ENCODE results near the gene GLI1. TPM values are rescaled to one million over a fixed set of nuclear protein-coding genes. Genes with fewer than 3 reads are reported as not detected.
"Not testable (repeated sequence)": the region's sequence is repeated elsewhere in the genome, so short reads cannot be mapped to it uniquely, and the experiment has no call there.

Gene GLI1
- polyA plus RNA-seq, 12 donors = 4.9 to 48.6 (median 10.1) TPM; not detected in 1

- DNase-seq = no peak
These were observed 37.2 kb downstream of the GLI1 start for GRCh38 chr12:57496822-57497221.

DNA sequence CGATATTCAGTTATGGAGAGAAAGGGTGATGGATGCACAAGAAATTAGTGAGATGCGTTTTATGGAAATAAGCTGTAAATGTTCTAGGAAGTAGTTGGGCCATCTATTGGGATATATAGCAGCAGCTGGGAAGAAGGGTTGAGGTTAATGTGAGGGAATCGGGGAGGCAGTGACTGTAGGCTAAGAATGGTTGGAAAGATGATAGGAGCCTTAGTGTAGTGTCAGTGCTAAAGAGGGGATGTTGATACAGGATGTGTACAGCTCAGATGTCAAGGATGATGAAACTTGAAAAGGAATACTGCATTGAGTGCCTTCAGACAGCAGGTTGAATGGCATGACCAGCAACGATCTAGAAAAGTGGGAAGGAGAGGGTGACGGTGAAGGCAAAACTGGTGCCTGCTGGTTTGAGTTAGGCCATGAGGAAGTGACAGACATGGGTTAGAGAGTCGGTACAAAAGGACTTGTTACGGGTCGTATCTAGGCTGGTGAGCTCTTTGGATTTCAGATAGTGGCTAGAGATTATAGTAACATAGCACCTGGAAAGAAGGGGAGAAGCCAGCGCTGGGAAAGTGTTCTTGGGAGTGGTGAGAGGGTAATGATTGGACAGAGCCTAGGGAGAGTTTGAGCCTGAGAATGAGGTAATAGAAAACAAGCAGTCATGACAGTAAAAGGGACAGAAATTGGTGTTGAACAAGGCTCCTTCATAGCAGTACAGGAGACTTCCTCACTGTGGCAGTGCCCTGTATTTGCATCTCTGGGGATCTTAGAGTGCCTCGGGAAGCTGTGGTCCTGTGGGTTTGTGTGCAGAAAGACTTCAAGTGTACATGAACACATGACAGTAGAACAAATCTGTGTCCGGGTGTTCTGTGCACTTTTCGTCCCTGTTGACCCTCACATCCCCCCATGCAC, 37.9 kb downstream of the GLI1 start:
- DNase-seq = no peak

GRCh38 chr12:57498132-57498502, 38.5 kb downstream of the GLI1 start:
- DNase-seq = no peak

- no peak for DNase-seq
These were observed 39.0 kb downstream of the GLI1 start for GRCh38 chr12:57498571-57498970.

- DNase-seq = no peak
These were observed 40.6 kb downstream of the GLI1 start for GRCh38 chr12:57500213-57500612.

DNA sequence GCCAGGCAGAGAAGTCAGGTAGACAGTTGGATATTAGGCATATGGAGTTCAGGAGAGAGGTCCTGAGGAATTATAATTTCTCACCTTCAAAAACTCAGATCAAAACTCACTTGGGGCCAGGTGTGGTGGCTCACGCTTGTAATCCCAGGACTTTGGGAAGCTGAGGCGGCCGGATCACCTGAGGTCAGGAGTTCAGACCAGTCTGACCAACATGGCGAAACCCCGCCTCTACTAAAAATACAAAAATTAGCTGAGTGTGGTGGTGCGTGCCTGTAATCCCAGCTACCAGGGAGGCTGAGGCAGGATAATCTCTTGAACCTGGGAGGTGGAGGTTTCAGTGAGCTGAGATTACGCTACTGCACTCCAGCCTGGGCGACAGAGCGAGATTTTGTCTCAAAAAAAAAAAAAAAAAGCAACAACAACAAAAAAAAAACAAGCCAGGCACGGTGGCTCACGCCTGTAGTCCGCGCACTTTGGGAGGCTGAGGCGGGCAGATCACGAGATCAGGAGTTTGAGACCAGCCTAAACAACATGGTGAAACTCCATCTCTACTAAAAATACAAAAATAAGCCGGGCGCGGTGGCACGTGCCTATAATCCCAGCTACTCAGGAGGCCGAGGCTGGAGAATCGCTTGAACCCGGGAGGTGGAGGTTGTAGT, 42.9 kb downstream of the GLI1 start:
- not testable (repeated sequence) for DNase-seq

- DNase-seq = not testable (repeated sequence)
These were observed 47.0 kb downstream of the GLI1 start for GRCh38 chr12:57506541-57506940.

DNA sequence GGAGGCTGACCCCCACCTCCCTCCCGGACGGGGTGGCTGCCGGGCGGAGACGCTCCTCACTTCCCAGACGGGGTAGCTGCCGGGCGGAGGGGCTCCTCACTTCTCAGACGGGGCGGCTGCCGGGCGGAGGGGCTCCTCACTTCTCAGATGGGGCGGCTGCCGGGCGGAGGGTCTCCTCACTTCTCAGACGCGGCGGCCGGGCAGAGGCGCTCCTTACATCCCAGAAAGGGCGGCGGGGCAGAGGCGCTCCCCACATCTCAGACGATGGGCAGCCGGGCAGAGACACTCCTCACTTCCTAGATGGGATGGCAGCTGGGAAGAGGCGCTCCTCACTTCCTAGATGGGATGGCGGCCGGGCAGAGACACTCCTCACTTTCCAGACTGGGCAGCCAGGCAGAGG, 48.2 kb downstream of the GLI1 start:
- DNase-seq = not testable (repeated sequence)

- DNase-seq = no peak
These were observed 51.6 kb downstream of the GLI1 start for GRCh38 chr12:57511161-57511560.

GRCh38 chr12:57511588-57512325, 52.2 kb downstream of the GLI1 start:
- no peak for DNase-seq

- DNase-seq = no peak
These were observed 53.1 kb downstream of the GLI1 start for GRCh38 chr12:57512665-57513064.

GRCh38 chr12:57513266-57513665, 53.7 kb downstream of the GLI1 start:
- DNase-seq = no peak

DNA sequence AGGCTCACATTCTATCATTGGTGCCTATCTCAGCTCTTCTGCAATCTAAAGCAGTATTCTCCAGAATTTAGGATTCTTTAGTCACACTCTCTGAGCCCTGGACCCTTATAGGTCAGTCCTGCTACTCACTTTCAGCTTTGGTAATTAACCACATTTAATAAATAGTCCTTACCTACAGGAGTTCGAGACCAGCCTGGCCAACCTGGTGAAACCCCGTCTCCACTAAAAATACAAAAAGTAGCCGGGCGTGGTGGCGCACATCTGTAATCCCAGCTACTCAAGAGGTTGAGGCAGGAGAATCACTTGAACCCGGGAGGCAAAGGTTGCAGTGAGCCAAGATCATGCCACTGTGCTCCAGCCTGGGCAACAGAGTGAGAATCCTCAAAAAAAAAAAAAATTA, 54.1 kb downstream of the GLI1 start:
- not testable (repeated sequence) for DNase-seq

GRCh38 chr12:57514246-57514645, 54.7 kb downstream of the GLI1 start:
- DNase-seq = not testable (repeated sequence)

DNA sequence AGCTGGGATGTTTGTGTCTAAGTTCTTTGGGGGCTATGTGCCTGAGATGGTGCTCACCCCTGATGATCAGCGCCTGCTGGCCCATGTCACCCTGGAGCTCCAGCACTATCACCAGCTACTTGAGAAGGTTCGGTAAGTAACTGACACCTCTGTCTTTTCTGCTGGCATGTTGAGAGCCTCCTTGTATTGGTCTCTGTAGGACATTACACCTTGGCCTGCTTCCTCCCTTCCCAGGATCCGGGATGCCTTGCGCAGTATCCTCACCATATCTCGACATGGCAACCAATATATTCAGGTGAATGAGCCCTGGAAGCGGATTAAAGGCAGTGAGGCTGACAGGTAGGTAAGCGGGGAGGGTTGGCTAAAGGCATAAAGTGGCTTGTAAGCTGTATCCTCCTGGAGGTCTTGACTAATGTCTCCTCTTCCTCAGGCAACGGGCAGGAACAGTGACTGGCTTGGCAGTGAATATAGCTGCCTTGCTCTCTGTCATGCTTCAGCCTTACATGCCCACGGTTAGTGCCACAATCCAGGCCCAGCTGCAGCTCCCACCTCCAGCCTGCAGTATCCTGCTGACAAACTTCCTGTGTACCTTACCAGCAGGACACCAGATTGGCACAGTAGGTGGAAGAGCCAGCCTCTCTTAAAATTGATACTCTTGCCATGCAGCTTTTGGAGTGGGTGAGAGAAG, 55.3 kb downstream of the GLI1 start:
- no peak for DNase-seq

DNA sequence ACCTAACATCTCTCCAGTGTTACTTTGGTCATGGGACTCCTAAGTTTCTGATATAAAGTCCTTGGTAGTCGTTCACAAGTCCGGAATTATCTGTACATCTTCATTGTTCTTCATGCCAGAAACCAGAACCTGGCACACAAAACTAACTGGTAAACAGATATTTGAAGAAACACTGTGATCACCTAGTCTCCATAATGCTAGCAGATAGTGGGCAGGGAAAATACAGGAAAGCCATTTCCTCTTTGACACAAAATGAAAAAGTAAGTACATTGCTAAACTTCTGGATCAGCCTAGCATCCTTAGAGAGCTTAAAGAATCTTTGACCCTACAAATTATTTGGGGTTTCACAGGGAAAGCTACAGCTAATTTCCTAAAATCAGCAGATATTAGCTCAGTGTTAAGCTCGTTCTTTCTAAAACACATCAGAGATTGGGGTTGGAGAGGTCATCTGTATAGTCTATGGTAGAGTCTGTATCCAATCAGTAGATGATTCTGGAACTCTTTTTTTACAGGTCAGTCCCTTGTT, 55.9 kb downstream of the GLI1 start:
- no peak for DNase-seq

- no peak for DNase-seq
These were observed 56.5 kb downstream of the GLI1 start for GRCh38 chr12:57515934-57516541.

DNA sequence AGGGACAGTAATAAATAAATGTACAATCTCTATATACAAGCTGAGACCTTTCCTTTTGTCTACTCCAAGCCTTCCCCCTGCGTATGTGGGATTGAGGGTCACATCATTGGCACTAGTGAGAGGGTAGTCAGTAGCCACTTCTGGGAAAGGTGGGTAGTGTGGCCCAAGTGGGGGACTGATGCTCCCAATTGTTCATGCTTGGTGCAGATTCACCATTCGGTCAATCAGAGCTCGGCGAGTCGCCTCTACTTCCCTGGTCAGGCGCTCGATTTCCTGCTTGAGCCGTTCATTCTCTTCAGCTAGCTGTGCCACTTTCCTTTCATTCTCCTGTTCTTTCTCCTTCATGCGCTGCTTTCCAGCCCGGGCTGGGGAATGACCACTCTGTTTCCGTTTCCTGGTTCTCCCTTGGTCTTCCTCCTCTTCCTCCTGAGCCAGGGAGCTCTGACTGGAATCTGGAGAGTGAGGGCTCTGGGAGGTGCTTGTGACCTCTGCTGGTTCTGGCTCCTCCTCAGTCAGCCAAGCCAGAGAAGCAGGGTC, 57.1 kb downstream of the GLI1 start:
- no peak for DNase-seq

GRCh38 chr12:57517187-57517586, 57.6 kb downstream of the GLI1 start:
- no peak for DNase-seq

- not testable (repeated sequence) for DNase-seq
These were observed 58.1 kb downstream of the GLI1 start for GRCh38 chr12:57517718-57518117.
